NCI-H446 treated with DMSO at 0.1 percent for 48 hours (cell line): Measurements from ENCODE around the gene PDLIM5.

Experiments used
- DNase-seq: peaks from one replicate; lab custom pipeline; 2025; lab: John Stamatoyannopoulos, UW

PDLIM5 gene

GRCh38 chr4:94559351-94559806 lies 107.6 kb downstream of the PDLIM5 start:
- peak; percentile 94 for DNase-seq

- no peak for DNase-seq
These were observed 109.7 kb downstream of the PDLIM5 start for GRCh38 chr4:94561249-94562024.

GRCh38 chr4:94562285-94562684 lies 110.5 kb downstream of the PDLIM5 start:
- DNase-seq, result no peak

- no peak for DNase-seq
These were observed 112.5 kb downstream of the PDLIM5 start for GRCh38 chr4:94564252-94564651.

- DNase-seq, result no peak
These were observed 114.7 kb downstream of the PDLIM5 start for GRCh38 chr4:94566420-94566819.

- DNase-seq, result no peak
These were observed 116.1 kb downstream of the PDLIM5 start for GRCh38 chr4:94567811-94568210.

GRCh38 chr4:94570558-94570957 lies 118.8 kb downstream of the PDLIM5 start:
- DNase-seq, result no peak

GRCh38 chr4:94571298-94571697 lies 119.6 kb downstream of the PDLIM5 start:
- no peak for DNase-seq

GRCh38 chr4:94571715-94572114 lies 120.0 kb downstream of the PDLIM5 start:
- no peak for DNase-seq

- DNase-seq, result no peak
These were observed 122.3 kb downstream of the PDLIM5 start for GRCh38 chr4:94574050-94574449.

GRCh38 chr4:94574616-94575015 lies 122.9 kb downstream of the PDLIM5 start:
- no peak for DNase-seq

GRCh38 chr4:94575652-94576051 lies 123.9 kb downstream of the PDLIM5 start:
- DNase-seq, result no peak

- DNase-seq, result no peak
These were observed 124.5 kb downstream of the PDLIM5 start for GRCh38 chr4:94576210-94576609.

- DNase-seq, result peak; percentile 50
These were observed 125.4 kb downstream of the PDLIM5 start for GRCh38 chr4:94577136-94577535.

GRCh38 chr4:94578195-94578594 lies 126.5 kb downstream of the PDLIM5 start:
- DNase-seq, result no peak

- no peak for DNase-seq
These were observed 130.0 kb downstream of the PDLIM5 start for GRCh38 chr4:94581766-94582165.

- no peak for DNase-seq
These were observed 130.8 kb downstream of the PDLIM5 start for GRCh38 chr4:94582517-94582916.

GRCh38 chr4:94583914-94584641 lies 132.3 kb downstream of the PDLIM5 start:
- DNase-seq, result no peak

- DNase-seq, result no peak
These were observed 137.4 kb downstream of the PDLIM5 start for GRCh38 chr4:94588896-94589693.

- no peak for DNase-seq
These were observed 138.8 kb downstream of the PDLIM5 start for GRCh38 chr4:94590493-94590892.

GRCh38 chr4:94591289-94591688 lies 139.5 kb downstream of the PDLIM5 start:
- no peak for DNase-seq

GRCh38 chr4:94595013-94595412 lies 143.3 kb downstream of the PDLIM5 start:
- DNase-seq, result no peak
